ACC112 (cell line): ENCODE results near the gene PROX1.

Experiments used
- H2AFZ ChIP-seq: fragments of 200-600 bp; sonication (generic); one replicate; pipeline ENCODE4 v1.6.0; 2017; ENCODE audit warnings: antibody characterized with exemption, low read length; ENCODE audit not compliant: unreplicated experiment
- H3K27ac ChIP-seq: fragments of 200-600 bp; sonication (generic); 2 replicates; pipeline ENCODE4 v1.5.1; 2014; ENCODE audit warnings: low read depth, mild to moderate bottlenecking, antibody characterized with exemption, low read length, moderate library complexity
- H3K27me3 ChIP-seq: fragments of 200-600 bp; sonication (generic); 2 replicates; pipeline ENCODE4 v1.6.1; 2014; ENCODE audit warnings: mild to moderate bottlenecking, antibody characterized with exemption, low read length, moderate library complexity, mixed read lengths; ENCODE audit not compliant: insufficient read depth
- H3K36me3 ChIP-seq: fragments of 200-600 bp; sonication (generic); 2 replicates; pipeline ENCODE4 v1.6.1; 2016; ENCODE audit warnings: mild to moderate bottlenecking, antibody characterized with exemption, low read length, moderate library complexity, mixed read lengths; ENCODE audit not compliant: insufficient read depth
- H3K4me1 ChIP-seq: fragments of 200-600 bp; sonication (generic); one replicate; pipeline ENCODE4 v1.6.1; 2016; ENCODE audit warnings: low read length, mixed read lengths; ENCODE audit not compliant: insufficient read depth, unreplicated experiment, control insufficient read depth
- H3K4me3 ChIP-seq: fragments of 200-600 bp; sonication (generic); 2 replicates; pipeline ENCODE4 v1.5.1; 2014; ENCODE audit warnings: mild to moderate bottlenecking, low read depth, low read length
- H3K79me2 ChIP-seq: fragments of 200-600 bp; sonication (generic); one replicate; pipeline ENCODE4 v1.6.0; 2016; ENCODE audit warnings: low read length; ENCODE audit not compliant: control insufficient read depth, unreplicated experiment, insufficient read depth

The PROX1 gene, protein sequence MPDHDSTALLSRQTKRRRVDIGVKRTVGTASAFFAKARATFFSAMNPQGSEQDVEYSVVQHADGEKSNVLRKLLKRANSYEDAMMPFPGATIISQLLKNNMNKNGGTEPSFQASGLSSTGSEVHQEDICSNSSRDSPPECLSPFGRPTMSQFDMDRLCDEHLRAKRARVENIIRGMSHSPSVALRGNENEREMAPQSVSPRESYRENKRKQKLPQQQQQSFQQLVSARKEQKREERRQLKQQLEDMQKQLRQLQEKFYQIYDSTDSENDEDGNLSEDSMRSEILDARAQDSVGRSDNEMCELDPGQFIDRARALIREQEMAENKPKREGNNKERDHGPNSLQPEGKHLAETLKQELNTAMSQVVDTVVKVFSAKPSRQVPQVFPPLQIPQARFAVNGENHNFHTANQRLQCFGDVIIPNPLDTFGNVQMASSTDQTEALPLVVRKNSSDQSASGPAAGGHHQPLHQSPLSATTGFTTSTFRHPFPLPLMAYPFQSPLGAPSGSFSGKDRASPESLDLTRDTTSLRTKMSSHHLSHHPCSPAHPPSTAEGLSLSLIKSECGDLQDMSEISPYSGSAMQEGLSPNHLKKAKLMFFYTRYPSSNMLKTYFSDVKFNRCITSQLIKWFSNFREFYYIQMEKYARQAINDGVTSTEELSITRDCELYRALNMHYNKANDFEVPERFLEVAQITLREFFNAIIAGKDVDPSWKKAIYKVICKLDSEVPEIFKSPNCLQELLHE

DNA sequence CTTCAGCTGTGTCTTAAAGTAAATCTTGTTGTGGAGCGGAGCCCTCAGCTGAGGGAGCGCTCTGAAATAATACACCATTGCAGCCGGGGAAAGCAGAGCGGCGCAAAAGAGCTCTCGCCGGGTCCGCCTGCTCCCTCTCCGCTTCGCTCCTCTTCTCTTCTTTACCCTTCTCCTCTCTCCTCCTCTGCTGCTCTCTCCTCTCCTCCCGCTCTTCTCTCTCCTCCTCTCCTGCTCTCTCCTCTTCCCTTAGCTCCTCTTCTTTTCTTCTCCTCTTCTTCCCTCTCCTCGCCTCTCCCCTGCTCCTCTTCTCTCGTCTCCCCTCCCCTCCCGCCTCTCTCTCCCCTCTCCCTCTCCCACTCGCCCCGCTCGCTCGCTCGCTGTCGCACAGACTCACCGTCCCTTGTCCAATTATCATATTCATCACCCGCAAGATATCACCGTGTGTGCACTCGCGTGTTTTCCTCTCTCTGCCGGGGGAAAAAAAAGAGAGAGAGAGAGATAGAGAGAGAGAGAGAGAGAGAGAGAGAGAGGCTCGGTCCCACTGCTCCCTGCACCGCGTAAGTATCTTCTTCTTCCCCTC is at the start of gene PROX1:
Gene PROX1, plus strand, starts transcription at position 47 of the 580 bp plus-strand sequence. CDS start 8,563 bp downstream, outside the sequence.
- H3K79me2 ChIP-seq: no peaks in the 10 kb centered on the region
- peaks cover 91% of the 10 kb centered on the region for H3K27me3 ChIP-seq
- H3K27ac ChIP-seq: no peak within 1 kb of the TSS
- H2AFZ ChIP-seq: peak within 1 kb of the TSS; percentile 70
- H3K4me3 ChIP-seq: peak within 1 kb of the TSS; percentile 75
- H3K4me1 ChIP-seq: no peaks in the 10 kb centered on the region
- no peaks in the 10 kb centered on the region for H3K36me3 ChIP-seq

DNA sequence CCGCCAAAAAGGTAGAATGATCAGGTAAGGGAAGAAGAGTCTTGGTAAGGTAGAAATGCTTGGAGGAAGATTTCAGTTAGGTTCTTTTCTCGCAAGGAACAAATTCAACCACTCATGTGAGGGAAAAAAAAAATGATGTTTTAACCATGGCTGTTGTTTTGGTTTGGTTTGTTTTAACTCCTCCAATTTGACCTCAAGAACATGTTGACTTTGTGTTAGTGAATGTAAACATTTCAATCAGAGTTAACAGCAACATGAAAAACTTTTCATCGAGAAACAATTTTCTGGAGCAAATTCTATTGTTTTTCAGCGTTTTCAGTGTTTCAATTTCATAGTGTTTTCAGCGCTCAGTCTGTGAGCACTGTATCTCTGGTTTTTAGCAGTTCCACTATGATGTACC is 49.0 kb upstream of the PROX1 start:
- H3K36me3 ChIP-seq: no peaks in the 10 kb centered on the region
- no peaks in the 10 kb centered on the region for H3K4me1 ChIP-seq
- no peaks in the 10 kb centered on the region for H3K27me3 ChIP-seq
- H3K79me2 ChIP-seq: no peaks in the 10 kb centered on the region
- no peak overlapping the region for H3K4me3 ChIP-seq
- no peak overlapping the region for H2AFZ ChIP-seq
- H3K27ac ChIP-seq: no peak overlapping the region

DNA sequence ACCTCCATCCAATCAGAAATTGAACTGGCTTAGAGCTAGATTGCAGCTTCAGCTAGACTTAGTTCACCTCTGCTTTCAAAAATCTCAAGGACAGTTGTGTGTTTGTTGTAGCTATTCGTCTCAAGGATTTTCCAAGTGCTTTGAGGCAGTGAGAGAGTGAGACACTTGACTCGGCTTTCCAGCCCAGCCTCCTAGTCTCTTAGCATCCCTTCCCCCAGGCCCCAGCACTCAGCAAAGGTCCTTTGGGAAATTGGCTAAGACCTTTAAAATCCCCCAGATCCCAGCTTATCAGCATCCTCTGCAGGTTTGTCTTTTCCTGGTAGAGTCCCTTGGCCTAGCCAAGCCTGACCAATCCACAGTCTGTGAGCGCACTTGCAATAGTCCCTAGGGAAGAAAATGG is 47.9 kb upstream of the PROX1 start:
- Histone ChIP-seq H3K27me3 (no peaks in the 10 kb centered on the region), H3K36me3 (no peaks in the 10 kb centered on the region), H3K4me3 (no peak overlapping the region), H3K4me1 (no peaks in the 10 kb centered on the region), H2AFZ (no peak overlapping the region), H3K79me2 (no peaks in the 10 kb centered on the region), H3K27ac (no peak overlapping the region)

DNA sequence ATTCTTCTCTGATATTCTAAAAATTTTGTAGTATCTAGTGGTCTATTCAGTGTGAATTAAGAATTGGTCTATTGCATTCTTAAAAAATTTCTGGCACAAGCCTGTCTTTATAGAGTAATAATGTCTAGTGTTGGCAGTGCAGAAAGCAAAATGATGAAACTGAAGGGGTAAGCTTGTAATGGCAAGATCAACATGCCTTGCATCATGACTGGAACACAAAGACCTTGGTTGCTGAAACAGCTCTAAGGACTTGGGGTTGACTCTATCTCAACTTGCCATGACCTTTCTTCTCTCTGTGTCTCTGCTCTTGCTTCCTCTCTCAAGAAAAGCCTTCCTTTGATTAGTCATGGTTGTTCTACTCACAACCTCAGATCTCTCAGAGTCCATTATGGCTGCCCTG is 46.8 kb upstream of the PROX1 start:
- H3K4me3 ChIP-seq: no peak overlapping the region
- H3K27me3 ChIP-seq: no peaks in the 10 kb centered on the region
- H3K27ac ChIP-seq: no peak overlapping the region
- no peak overlapping the region for H2AFZ ChIP-seq
- H3K36me3 ChIP-seq: no peaks in the 10 kb centered on the region
- no peaks in the 10 kb centered on the region for H3K4me1 ChIP-seq
- H3K79me2 ChIP-seq: no peaks in the 10 kb centered on the region

DNA sequence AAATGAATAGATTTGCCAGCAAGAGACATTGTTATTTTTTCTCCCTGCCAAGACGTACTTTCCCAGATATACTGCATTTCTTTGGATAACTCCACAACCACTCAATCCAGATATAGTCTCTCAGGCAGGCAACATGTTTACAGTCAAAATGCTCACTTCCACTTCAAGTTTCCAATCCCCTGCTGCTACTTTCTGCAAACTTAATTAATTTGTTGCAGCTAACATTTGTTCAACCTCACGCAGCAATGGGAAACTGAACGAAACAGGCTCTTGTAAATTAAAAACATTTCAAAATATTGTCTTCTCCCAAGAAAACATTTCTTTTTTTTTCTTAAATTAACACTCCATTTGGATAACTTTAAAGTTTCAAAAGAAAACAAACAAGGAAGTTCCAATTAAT is 45.7 kb upstream of the PROX1 start:
- no peaks in the 10 kb centered on the region for H3K27me3 ChIP-seq
- H3K79me2 ChIP-seq: no peaks in the 10 kb centered on the region
- no peaks in the 10 kb centered on the region for H3K36me3 ChIP-seq
- H3K4me1 ChIP-seq: no peaks in the 10 kb centered on the region
- no peak overlapping the region for H3K27ac ChIP-seq
- no peak overlapping the region for H3K4me3 ChIP-seq
- no peak overlapping the region for H2AFZ ChIP-seq

DNA sequence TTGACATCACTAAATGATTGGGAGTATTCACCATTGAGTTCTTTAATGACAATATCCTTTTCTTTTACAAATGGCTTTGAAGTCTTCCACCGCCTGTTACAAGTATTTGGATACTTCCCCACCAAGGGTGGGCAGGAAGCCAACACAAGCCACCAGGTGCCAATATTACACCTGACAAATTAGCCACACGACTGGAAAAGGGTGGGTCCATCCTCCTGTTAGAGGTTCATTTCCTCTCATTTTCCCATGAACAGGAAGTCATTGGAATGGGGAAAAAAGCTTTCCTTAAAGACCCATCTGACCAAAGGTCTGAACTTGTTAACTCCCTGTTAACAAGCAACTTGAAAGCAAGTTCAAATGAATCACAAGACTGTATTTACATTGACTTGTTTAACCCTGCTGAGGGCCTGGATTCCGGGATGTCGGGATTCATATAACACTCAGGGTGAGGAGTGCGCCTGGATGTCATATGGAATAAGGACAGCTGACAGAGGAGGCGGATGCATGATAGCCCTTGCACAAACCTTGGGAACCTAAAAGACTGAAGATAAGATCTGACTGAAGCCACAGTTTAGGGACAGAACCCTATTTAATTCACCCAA is 40.5 kb upstream of the PROX1 start:
- Histone ChIP-seq H3K79me2 (no peaks in the 10 kb centered on the region), H2AFZ (no peak overlapping the region), H3K27me3 (no peaks in the 10 kb centered on the region; the same call in 1 of the 2 replicates)

DNA sequence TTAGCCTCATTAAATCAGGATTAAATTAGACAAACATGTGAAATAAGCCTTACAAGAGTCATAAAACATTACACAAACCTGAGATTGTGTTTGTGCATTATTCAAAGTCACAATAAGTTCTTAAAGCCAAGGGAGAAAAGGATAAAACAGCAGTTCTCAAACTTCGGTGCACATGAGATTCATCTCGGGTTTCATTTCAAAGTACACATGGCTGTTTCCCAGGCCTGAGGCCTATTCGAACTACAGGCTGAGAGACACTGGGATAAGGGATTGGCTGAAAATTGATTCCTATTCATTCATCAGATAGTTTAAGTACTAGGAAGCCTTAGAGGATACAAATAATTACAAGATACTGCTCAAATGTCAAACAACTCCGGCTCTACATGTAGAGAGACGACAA is 35.9 kb upstream of the PROX1 start:
- H3K4me1 ChIP-seq: no peaks in the 10 kb centered on the region
- H3K36me3 ChIP-seq: no peaks in the 10 kb centered on the region
- H3K27ac ChIP-seq: no peak overlapping the region
- no peak overlapping the region for H3K4me3 ChIP-seq
- H3K27me3 ChIP-seq: no peaks in the 10 kb centered on the region; the same call in 1 of the 2 replicates
- H2AFZ ChIP-seq: no peak overlapping the region
- H3K79me2 ChIP-seq: no peaks in the 10 kb centered on the region

More for the DNA sequence above, 40.5 kb upstream of the PROX1 start:
- no peak overlapping the region for H3K4me3 ChIP-seq
- no peaks in the 10 kb centered on the region for H3K36me3 ChIP-seq
- H3K4me1 ChIP-seq: no peaks in the 10 kb centered on the region
- H3K27ac ChIP-seq: no peak overlapping the region

DNA sequence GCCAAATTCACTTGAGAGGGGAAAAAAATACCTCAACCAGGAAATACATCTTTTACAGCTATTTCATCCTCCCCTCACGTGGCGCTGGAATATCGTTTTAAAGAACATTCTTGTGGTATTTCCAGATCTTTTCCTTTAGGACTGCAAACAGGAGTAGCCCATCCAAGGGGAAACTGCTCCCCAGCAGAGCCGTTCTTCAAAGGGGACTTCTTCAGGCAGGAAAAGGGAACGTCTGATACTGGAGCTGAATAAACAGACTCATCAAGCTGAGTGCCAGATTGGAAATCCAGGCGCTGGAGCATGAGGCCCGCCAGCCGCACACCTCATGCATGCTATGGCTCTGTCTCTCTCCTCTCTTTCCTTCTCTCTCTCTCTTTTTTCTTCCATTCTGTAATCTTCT is 34.0 kb upstream of the PROX1 start:
- Histone ChIP-seq H2AFZ (no peak overlapping the region), H3K36me3 (no peaks in the 10 kb centered on the region), H3K4me3 (no peak overlapping the region), H3K4me1 (no peaks in the 10 kb centered on the region), H3K79me2 (no peaks in the 10 kb centered on the region), H3K27me3 (no peaks in the 10 kb centered on the region; the same call in 1 of the 2 replicates), H3K27ac (no peak overlapping the region)

DNA sequence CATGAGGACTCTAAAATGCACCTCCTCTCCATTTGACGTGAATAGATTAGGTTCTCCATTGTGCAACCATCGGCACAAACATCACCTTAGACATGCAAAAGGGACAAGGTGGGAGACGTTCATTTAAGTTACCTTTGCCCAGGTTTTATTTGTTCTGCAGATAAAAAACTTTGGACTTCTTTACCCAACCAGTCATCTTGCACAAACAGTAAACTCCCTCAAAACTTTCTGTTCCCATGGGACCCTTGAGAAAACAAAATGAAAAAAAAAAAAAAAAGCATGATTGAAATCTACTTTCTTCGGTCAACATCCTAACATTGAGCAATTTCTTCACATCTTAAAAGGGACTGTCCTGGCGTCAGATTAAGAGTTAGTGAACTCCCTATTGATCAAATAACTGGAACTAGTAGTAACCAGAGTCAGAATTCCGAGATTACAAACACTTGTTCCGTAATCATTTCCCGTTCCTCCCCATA is 31.4 kb upstream of the PROX1 start:
- H3K27ac ChIP-seq: no peak overlapping the region

DNA sequence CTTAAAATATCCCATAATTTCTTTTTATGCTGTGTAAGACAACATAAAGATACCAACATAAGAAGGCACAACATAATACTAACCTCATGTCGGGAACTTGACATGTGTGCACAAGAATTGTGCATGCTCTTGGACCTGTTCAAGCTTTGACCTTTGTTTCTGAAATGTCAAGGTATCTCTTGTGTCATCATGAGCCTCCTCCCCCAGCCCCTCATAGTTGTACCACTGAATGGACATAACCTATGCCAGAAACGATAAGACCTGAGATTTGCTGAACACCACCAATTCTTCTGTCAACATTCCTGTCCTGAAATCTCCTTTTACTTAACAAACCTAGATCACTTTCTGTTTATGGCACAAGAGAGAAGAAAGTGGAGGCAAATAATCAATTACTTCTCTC is 29.4 kb upstream of the PROX1 start:
- Histone ChIP-seq H3K36me3 (no peaks in the 10 kb centered on the region), H3K4me1 (no peaks in the 10 kb centered on the region), H3K27ac (no peak overlapping the region), H3K4me3 (no peak overlapping the region), H3K27me3 (no peaks in the 10 kb centered on the region), H2AFZ (no peak overlapping the region), H3K79me2 (no peaks in the 10 kb centered on the region)

More for the DNA sequence above, 31.4 kb upstream of the PROX1 start:
- no peak overlapping the region for H3K4me3 ChIP-seq
- no peaks in the 10 kb centered on the region for H3K4me1 ChIP-seq
- H2AFZ ChIP-seq: no peak overlapping the region
- no peaks in the 10 kb centered on the region; the same call in 1 of the 2 replicates for H3K27me3 ChIP-seq
- no peaks in the 10 kb centered on the region for H3K36me3 ChIP-seq
- H3K79me2 ChIP-seq: no peaks in the 10 kb centered on the region
